Smooth muscle cell (in vitro differentiated cells): ENCODE measurements around the gene MMP24OS. TPM values are rescaled to one million over a fixed set of nuclear protein-coding genes. Genes with fewer than 3 reads are reported as not detected.
A peak's percentile ranks its signal among the peaks of the same experiment; 100 is the strongest.
"Not testable (repeated sequence)": the region's sequence is repeated elsewhere in the genome, so short reads cannot be mapped to it uniquely, and the experiment has no call there.

ENCODE experiments used
- DNase-seq: peaks from one replicate; lab custom pipeline; 2025; ENCODE audit not compliant: unreplicated experiment; lab: John Stamatoyannopoulos, UW
- H2AFZ ChIP-seq: fragments of 200-600 bp; sonication (generic); 2 replicates; pipeline ENCODE4 v1.6.0; 2016; ENCODE audit warnings: antibody characterized with exemption, low read depth, mild to moderate bottlenecking
- H3F3A ChIP-seq: fragments of 200-600 bp; sonication (generic); 2 replicates; pipeline ENCODE4 v1.6.0; 2017; ENCODE audit warnings: antibody characterized with exemption, low read depth
- H3K27ac ChIP-seq: fragments of 200-600 bp; sonication (generic); 2 replicates; pipeline ENCODE4 v1.5.1; 2016; ENCODE audit warnings: low read depth, mild to moderate bottlenecking
- H3K27me3 ChIP-seq: fragments of 200-600 bp; sonication (generic); 2 replicates; pipeline ENCODE4 v1.6.1; 2016; ENCODE audit warnings: low read depth, mild to moderate bottlenecking
- H3K36me3 ChIP-seq: fragments of 200-600 bp; sonication (generic); 2 replicates; pipeline ENCODE4 v1.5.1; 2016; ENCODE audit warnings: low read depth
- H3K4me1 ChIP-seq: fragments of 200-600 bp; sonication (generic); 2 replicates; pipeline ENCODE4 v1.5.1; 2016; ENCODE audit warnings: low read depth
- H3K4me2 ChIP-seq: fragments of 200-600 bp; sonication (generic); 2 replicates; pipeline ENCODE4 v1.6.0; 2016; ENCODE audit warnings: mild to moderate bottlenecking
- H3K4me3 ChIP-seq: fragments of 200-600 bp; sonication (generic); 2 replicates; pipeline ENCODE4 v1.5.1; 2016; ENCODE audit warnings: mild to moderate bottlenecking
- H3K79me2 ChIP-seq: fragments of 200-600 bp; sonication (generic); 2 replicates; pipeline ENCODE4 v1.6.0; 2016; ENCODE audit warnings: low read depth, mild to moderate bottlenecking
- H3K9ac ChIP-seq: fragments of 200-600 bp; sonication (generic); 2 replicates; pipeline ENCODE4 v1.6.0; 2016; ENCODE audit warnings: low read depth
- H3K9me3 ChIP-seq: fragments of 200-600 bp; sonication (generic); replicated peaks from 2 replicates; pipeline ENCODE4 v1.5.1; 2016; ENCODE audit warnings: low read depth
- H4K20me1 ChIP-seq: fragments of 200-600 bp; sonication (generic); 2 replicates; pipeline ENCODE4 v1.6.0; 2016; ENCODE audit warnings: low read depth
- CTCF ChIP-seq: fragments of 200-600 bp; sonication (generic); IDR thresholded peaks from 2 replicates; pipeline ENCODE4 v1.5.1; 2017; ENCODE audit warnings: borderline replicate concordance, mild to moderate bottlenecking, antibody characterized with exemption; ENCODE audit not compliant: insufficient read depth, poor library complexity, severe bottlenecking
- WGBS: methylation state at CpG from one replicate; pipeline ENCODE4 v1.1.7; 2016; ENCODE audit warnings: low lambda C conversion rate; 5-methylcytosine and 5-hydroxymethylcytosine counted together
- polyA plus RNA-seq: library from polyadenylated mRNA; unstranded; fragments of >200 nt; fragmentation: Nextera tagmentation; extraction: Ambion mirVana; gene quantifications from 2 replicates; pipeline ENCODE4 v1.2.1, GENCODE V29; 2016
- total RNA-seq: library from RNA; depleted of rRNA; stranded (reverse); fragments of >200 nt; gene quantifications from 2 replicates; pipeline ENCODE4 v1.2.3, GENCODE V29; 2014

Gene MMP24OS
- total and polyA plus RNA-seq, 2 experiments from 2014 or later: 14.3 to 44.7 TPM

- Histone ChIP-seq H3K36me3 (no peaks in the 10 kb centered on the region), H3K4me1 (peaks cover 20% of the 10 kb centered on the region), H3K27me3 (no peaks in the 10 kb centered on the region), H3K27ac (peak overlapping the region; percentile 55), H3K9ac (no peak overlapping the region), H3K4me2 (no peak overlapping the region), H4K20me1 (peaks cover 15% of the 10 kb centered on the region), H2AFZ (no peak overlapping the region), H3K79me2 (no peaks in the 10 kb centered on the region), H3F3A (no peaks in the 10 kb centered on the region), H3K4me3 (no peak overlapping the region), H3K9me3 (no peaks in the 10 kb centered on the region)
- TF ChIP-seq CTCF: no peak
- 81% methylated on average over 17 of the region's 17 CpGs for WGBS
- no peak for DNase-seq
These were observed 14.2 kb downstream of the MMP24OS start for GRCh38 chr20:35263532-35264341.

- peak; percentile 7 for TF ChIP-seq CTCF
- Histone ChIP-seq H3K27ac (peak overlapping the region; percentile 55), H4K20me1 (peaks cover 15% of the 10 kb centered on the region), H3K4me1 (peaks cover 20% of the 10 kb centered on the region)
- DNase-seq, H2AFZ ChIP-seq, H3K36me3 ChIP-seq, H3K79me2 ChIP-seq, H3K4me2 ChIP-seq, H3K9me3 ChIP-seq, H3K9ac ChIP-seq, H3K4me3 ChIP-seq, H3K27me3 ChIP-seq, H3F3A ChIP-seq: not testable (repeated sequence)
- WGBS: 33% methylated on average over 5 of the region's 8 CpGs
These were observed 15.0 kb downstream of the MMP24OS start for GRCh38 chr20:35262731-35263531.

GRCh38 chr20:35262321-35262720 lies 15.6 kb downstream of the MMP24OS start:
- not testable (repeated sequence) for H3K36me3 ChIP-seq, H3K9ac ChIP-seq, H3K27me3 ChIP-seq, H3F3A ChIP-seq, H3K9me3 ChIP-seq, H3K4me3 ChIP-seq, DNase-seq, H3K79me2 ChIP-seq, H2AFZ ChIP-seq, H3K4me2 ChIP-seq
- peak overlapping the region; percentile 7 for H3K27ac ChIP-seq
- H4K20me1 ChIP-seq: peaks cover 15% of the 10 kb centered on the region
- 25% methylated on average over 7 of the region's 10 CpGs for WGBS
- H3K4me1 ChIP-seq: peaks cover 20% of the 10 kb centered on the region

GRCh38 chr20:35260426-35260825 lies 17.5 kb downstream of the MMP24OS start:
- H2AFZ ChIP-seq: no peak overlapping the region
- no peaks in the 10 kb centered on the region for H3K9me3 ChIP-seq
- no peaks in the 10 kb centered on the region for H3K79me2 ChIP-seq
- no peaks in the 10 kb centered on the region for H3K36me3 ChIP-seq
- no peak overlapping the region for H3K4me3 ChIP-seq
- H3K9ac ChIP-seq: no peak overlapping the region
- no peaks in the 10 kb centered on the region for H3F3A ChIP-seq
- H3K4me2 ChIP-seq: no peak overlapping the region
- TF ChIP-seq CTCF: no peak
- DNase-seq: no peak
- no peak overlapping the region for H3K27ac ChIP-seq
- H3K4me1 ChIP-seq: peaks cover 20% of the 10 kb centered on the region
- 90% methylated on average over 6 of the region's 6 CpGs for WGBS
- H4K20me1 ChIP-seq: peaks cover 12% of the 10 kb centered on the region
- no peaks in the 10 kb centered on the region for H3K27me3 ChIP-seq
